Measurements from ENCODE around the gene APC2. TPM values are rescaled to one million over a fixed set of nuclear protein-coding genes. Genes with fewer than 3 reads are reported as not detected.
"Not testable (repeated sequence)": the region's sequence is repeated elsewhere in the genome, so short reads cannot be mapped to it uniquely, and the experiment has no call there.

Gene APC2
- total RNA-seq, 1 experiment from 2014 or later: 0.02 TPM

DNA sequence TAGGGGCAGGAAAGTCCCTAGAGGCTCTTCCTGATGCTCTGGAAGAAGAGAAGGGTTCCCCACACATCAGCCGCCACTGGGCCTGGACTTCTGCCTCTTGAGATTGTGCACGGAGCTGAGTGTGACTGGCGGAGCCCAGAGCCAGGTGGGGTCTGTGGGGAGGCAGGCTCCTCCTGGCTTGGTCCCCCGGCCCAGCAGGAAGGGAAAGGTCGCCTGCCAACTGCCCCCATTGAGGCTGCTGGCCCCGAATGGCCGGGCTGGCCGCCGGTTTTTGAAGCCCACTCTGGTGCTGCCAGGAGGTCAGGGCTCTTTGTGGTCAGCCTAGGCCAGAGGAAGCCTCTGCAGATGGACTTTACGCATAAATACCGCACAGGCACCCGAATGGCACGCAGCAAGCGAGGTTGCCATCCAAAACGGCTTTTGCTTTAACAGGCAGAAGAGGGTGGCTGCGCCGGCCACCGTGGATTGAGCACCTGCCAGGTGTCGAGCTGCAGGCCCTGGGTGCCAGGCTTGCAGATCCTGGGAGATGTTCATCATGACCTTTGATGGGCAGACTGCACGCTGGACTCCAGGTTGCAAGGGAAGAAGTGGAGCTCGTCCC is 37.5 kb upstream of the APC2 start:
- no peak for DNase-seq (ENCODE audit: extremely low read depth, low read depth)

- DNase-seq (ENCODE audit: extremely low read depth, low read depth): no peak
Measured at GRCh38 chr19:1412995-1413800, 36.7 kb upstream of the APC2 start.

- no peak for DNase-seq (ENCODE audit: extremely low read depth, low read depth)
Measured at GRCh38 chr19:1416014-1416841, 33.7 kb upstream of the APC2 start.

GRCh38 chr19:1417145-1417544 is 32.8 kb upstream of the APC2 start:
- DNase-seq (ENCODE audit: extremely low read depth, low read depth): no peak

DNA sequence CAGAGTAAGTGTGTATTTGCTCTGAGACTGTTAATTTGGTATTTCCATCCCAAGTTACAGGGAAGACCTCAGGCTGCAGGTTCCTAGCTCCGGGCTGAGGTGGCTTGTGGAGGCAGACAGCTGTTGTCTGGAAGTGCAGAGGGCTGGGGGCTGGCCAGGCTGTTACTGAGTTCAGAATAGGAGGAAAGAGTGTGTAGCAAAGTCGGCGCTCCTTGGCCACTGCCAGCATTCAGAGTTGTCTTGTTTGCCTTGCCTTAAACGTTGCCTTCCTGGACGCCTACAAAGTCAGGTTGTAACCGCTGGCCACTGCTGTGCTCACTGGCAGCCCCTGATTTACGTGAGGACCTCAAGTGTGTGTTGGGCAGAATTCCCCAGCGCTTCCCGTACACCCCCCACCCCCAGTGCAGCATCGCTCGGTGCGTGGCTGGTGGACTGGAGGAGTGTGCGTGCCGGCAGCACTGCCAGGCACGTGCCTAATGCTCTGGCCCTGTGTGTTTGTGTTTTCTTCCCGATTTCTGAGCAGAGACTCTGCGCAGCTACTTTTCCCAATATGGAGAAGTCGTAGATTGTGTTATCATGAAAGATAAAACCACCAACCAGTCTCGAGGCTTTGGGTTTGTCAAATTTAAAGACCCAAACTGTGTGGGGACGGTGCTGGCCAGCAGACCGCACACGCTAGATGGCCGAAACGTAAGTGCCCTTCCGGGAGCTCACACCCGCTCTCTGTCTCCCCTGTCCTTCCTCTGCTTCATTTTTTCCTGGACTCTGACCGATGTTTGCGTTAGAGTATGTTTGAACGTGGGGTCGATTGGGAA is 32.0 kb upstream of the APC2 start:
- DNase-seq (ENCODE audit: extremely low read depth, low read depth): no peak

DNA sequence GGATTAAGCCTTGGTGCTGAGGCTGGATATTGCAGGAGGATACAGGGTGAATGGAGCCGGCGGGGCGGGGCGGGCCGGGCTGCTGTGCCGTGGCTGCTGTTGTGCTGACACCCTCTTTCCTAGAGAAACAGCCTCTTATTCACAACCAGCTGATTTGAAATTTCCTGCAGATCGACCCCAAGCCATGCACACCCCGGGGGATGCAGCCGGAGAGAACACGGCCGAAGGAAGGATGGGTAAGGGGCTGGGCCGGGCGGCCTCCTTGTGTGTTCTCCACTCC is 31.5 kb upstream of the APC2 start:
- no peak for DNase-seq (ENCODE audit: extremely low read depth, low read depth)

GRCh38 chr19:1418951-1419738 is 30.8 kb upstream of the APC2 start:
- DNase-seq (ENCODE audit: extremely low read depth, low read depth): no peak

DNA sequence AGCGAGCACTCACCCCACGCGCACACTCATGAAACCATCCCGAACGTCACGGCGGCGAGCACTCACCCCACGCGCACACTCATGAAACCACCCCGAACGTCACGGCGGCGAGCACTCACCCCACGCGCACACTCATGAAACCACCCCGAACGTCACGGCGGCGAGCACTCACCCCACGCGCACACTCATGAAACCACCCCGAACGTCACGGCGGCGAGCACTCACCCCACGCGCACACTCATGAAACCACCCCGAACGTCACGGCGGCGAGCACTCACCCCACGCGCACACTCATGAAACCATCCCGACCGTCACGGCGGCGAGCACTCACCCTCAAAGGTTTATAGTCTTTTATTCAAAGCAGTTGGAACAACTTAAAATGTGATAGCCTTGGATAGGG is 29.8 kb upstream of the APC2 start:
- not testable (repeated sequence) for DNase-seq (ENCODE audit: extremely low read depth, low read depth)

DNA sequence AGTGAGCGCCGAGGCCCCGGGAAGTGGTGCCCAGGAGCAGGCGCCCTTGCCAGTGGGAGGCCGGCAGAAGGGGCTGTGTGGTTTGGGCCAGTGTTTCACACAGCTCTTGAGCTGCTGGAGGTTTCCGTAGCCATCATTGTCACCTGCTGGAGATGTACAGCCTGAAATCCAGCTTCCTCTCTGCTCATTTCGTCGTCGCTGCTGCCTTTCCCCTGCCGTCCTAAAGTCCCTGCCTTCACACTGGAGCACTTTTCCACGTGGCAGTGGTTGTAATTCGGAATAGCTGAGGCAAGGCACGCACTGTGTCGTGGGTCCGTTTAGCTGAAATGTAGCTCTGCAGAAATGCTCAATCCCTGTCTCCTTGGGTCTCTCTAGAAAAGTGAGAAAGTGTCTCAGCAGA is 29.3 kb upstream of the APC2 start:
- DNase-seq (ENCODE audit: extremely low read depth, low read depth): no peak

DNA sequence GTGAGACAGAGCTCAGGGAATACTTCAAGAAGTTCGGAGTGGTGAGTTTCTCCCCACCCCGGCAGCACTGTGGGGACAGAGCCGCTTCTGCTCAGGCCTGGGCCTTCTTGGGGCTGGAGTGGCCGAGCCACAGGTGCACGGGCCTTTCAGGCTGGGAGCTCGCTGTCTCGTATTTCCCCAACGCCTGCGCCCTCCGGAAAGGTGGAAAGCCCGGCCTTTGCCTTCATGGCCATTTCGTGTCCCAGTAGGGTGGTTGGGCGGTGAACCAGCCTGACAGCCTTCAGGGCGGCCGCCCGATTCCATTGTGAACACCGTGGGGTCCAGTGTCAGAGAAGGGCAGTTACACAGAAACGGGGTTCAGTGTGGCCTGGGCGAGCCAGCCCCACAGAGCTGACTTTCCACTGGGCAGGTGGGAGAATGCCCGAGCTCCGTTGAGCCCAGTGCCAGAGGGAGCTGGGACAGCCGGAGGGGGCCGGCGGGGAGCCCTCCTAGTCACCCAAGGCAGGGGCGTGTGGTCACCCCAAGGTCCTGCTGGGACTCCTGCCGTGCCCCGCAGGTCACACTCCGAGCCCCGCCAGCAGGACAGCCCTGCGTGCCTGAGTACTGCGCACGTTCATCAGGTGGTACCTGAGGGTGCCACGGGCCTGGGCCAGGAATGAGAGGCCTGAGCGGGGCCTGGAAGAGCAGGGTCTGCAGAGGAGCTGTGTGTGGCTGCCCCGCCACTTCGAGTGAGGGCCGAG is 28.5 kb upstream of the APC2 start:
- no peak for DNase-seq (ENCODE audit: extremely low read depth, low read depth)

DNA sequence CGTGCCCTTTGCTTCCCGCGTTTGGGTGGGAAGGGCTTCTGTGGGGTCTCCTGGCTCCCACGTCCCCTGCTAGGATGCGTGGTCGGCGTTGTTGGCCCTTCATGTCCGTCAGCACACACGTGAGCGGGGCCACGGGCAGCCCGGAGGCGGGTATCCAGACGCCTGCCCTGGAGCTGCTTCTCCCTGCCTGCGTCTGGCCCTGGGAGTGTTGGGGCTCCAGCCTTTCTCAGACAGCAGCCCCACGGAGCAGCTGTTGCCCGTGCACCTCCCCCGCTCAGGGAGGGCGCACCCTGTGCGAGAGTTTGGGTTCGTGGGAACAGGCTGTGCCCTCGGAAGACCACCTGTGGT is 28.0 kb upstream of the APC2 start:
- DNase-seq (ENCODE audit: extremely low read depth, low read depth): no peak

DNA sequence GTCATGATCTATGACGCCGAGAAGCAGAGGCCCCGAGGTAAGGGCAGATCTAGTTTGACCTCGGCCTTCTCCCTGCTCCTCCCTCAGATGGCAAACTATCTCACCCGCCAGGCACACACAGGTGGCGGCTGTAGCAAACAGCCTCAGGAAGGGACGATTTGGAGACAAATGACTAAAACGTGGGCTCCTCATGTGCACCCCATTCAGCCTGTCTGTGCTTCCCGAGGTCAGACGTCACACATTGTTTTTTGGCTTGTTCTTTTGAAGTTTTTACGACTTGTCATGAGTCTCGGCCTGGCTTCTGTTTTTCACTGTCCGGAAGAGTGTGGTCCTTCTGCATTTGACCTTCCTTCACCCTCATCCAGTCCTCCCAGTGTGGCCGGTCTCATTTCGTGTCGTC is 27.6 kb upstream of the APC2 start:
- DNase-seq (ENCODE audit: extremely low read depth, low read depth): no peak

DNA sequence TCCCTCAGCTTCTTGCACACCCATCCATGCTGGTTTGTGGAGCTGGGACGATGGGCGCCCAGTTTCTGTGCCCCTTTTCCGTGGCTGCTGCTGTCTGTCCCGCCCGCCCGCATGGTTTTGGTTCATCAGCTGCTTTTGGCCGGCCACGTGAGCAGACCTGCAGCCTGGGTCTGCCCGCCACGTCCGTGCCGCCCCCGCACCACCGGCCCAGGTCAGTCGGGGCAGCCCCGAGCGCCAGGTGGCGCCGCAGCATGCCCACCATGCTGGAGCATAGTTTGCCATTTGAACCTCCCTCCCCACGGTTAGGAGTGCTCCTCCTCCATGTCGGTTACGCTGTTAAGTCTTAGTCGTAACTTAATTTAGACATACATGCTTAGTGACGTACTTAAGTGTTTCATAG is 27.0 kb upstream of the APC2 start:
- no peak for DNase-seq (ENCODE audit: extremely low read depth, low read depth)

- no peak for DNase-seq (ENCODE audit: extremely low read depth, low read depth)
Measured at GRCh38 chr19:1423436-1424191, 26.3 kb upstream of the APC2 start.

GRCh38 chr19:1424192-1424955 is 25.5 kb upstream of the APC2 start:
- DNase-seq (ENCODE audit: extremely low read depth, low read depth): no peak

GRCh38 chr19:1425102-1425837 is 24.7 kb upstream of the APC2 start:
- DNase-seq (ENCODE audit: extremely low read depth, low read depth): no peak

GRCh38 chr19:1425902-1426301 is 24.0 kb upstream of the APC2 start:
- DNase-seq (ENCODE audit: extremely low read depth, low read depth): no peak
